ENCODE measurements around the gene MMP20. TPM values are rescaled to one million over a fixed set of nuclear protein-coding genes. Genes with fewer than 3 reads are reported as not detected.

MMP20 gene
- total RNA-seq, 4 donors from 2014 or later = not detected

DNA sequence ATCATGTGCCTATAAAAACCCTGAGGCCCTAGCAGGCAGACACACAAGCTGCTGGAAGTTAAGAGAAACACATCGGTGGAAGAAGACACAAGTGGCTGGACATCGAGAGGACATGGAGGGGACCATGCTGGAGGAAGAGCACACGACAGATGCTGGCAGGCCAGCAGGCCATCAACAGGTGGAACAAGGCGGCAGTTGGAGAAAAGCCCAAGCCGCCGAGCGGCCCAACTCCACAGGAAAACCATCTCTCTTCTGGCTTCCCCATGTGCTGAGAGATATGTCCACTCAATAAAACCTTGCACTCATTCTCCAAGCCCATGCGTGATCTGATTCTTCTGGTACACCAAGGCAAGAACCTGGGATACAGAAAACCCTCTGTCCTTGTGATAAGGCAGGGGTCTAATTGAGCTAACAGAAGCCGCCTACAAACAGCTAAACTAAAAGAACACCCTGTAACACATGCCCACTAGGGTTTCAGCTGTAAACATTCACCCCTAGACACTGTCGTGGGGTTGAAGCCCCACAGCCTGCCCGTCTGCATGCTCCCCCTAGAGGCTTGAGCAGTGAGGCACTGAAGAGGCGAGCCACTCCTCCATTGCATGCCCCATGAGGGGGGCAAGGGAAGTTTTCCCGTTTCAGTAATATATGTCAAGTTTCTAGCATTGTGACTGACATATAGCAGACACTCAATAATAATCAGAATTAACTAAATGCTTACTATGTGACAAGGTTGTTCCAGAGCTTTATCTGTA is 39.0 kb upstream of the MMP20 start:
- TF ChIP-seq POLR2AphosphoS5 (IDR thresholded peaks at IDR 0.05) (no peak), CTCF (IDR thresholded peaks at IDR 0.05) (peak in 1 of 5 experiments; percentile 8)
- Histone ChIP-seq H3K4me3 (no peak overlapping the region), H3K27me3 (no peaks in the 10 kb centered on the region), H3K36me3 (no peaks in the 10 kb centered on the region), H3K27ac (no peak overlapping the region), H3K4me1 (no peaks in the 10 kb centered on the region), H3K9me3 (no peaks in the 10 kb centered on the region)
- 80 to 82% methylated on average over 2 to 13 of the region's 13 CpGs for WGBS, 2 donors (ENCODE audit: low coverage in 1 of 2)
- in situ Hi-C loops (cut with MboI; ENCODE audit: low pct_ligation_motif_present in 1 of 4, low pct_unique_long_range_greater_than_20kb in 1 of 4, low sequenced_read_pairs in 3 of 4) = loop anchor here in 1 of 4 donors (25.0 kb wide), 1 partner anchor 327 kb away; the partner anchor contains the start of gene BIRC2
- intact Hi-C loops (cut with DNase I; ENCODE audit: low total_unique reads) = loop anchor here (2.0 to 10.0 kb wide), 2 partner anchors 319 to 379 kb away; no protein-coding TSS in a partner anchor
- no peak for DNase-seq

- DNase-seq = no peak
- intact Hi-C loops (cut with DNase I; ENCODE audit: low total_unique reads) (loop anchor here (10.0 kb wide), 1 partner anchor 378 kb away; no protein-coding TSS in a partner anchor), in situ Hi-C loops (cut with MboI; ENCODE audit: low pct_ligation_motif_present in 1 of 4, low pct_unique_long_range_greater_than_20kb in 1 of 4, low sequenced_read_pairs in 3 of 4) (loop anchor here in 1 of 4 donors (25.0 kb wide), 1 partner anchor 325 kb away; the partner anchor contains the start of gene BIRC2)
- no peaks in the 10 kb centered on the region for H3K27me3 ChIP-seq
- TF ChIP-seq POLR2A (IDR thresholded peaks at IDR 0.05) = no peak
- no peak for TF ChIP-seq CTCF (IDR thresholded peaks at IDR 0.05)
- no peak for TF ChIP-seq POLR2AphosphoS5 (IDR thresholded peaks at IDR 0.05)
- TF ChIP-seq EP300 (IDR thresholded peaks at IDR 0.05; ENCODE audit: low read depth) = no peak
- H3K4me3 ChIP-seq = no peak overlapping the region
- no peak overlapping the region for H3K27ac ChIP-seq
- H3K36me3 ChIP-seq = no peaks in the 10 kb centered on the region
- H3K9me3 ChIP-seq = no peaks in the 10 kb centered on the region
- H3K4me1 ChIP-seq = no peaks in the 10 kb centered on the region
Measured at GRCh38 chr11:102662607-102663006, 37.5 kb upstream of the MMP20 start.

- no peak for DNase-seq
- Histone ChIP-seq H3K36me3 (no peaks in the 10 kb centered on the region), H3K4me3 (no peak overlapping the region), H3K9me3 (no peaks in the 10 kb centered on the region), H3K27me3 (no peaks in the 10 kb centered on the region), H3K4me1 (no peaks in the 10 kb centered on the region), H3K27ac (no peak overlapping the region)
- no peak for TF ChIP-seq POLR2AphosphoS5 (IDR thresholded peaks at IDR 0.05)
- no peak for TF ChIP-seq POLR2A (IDR thresholded peaks at IDR 0.05)
- no peak for TF ChIP-seq CTCF (IDR thresholded peaks at IDR 0.05)
- TF ChIP-seq EP300 (IDR thresholded peaks at IDR 0.05; ENCODE audit: low read depth) = no peak
- intact Hi-C loops (cut with DNase I; ENCODE audit: low total_unique reads) (loop anchor here (10.0 kb wide), 1 partner anchor 376 kb away; no protein-coding TSS in a partner anchor), in situ Hi-C loops (cut with MboI; ENCODE audit: low pct_ligation_motif_present in 1 of 4, low pct_unique_long_range_greater_than_20kb in 1 of 4, low sequenced_read_pairs in 3 of 4) (loop anchor here in 1 of 4 donors (25.0 kb wide), 1 partner anchor 324 kb away; the partner anchor contains the start of gene BIRC2)
- WGBS, 2 donors (ENCODE audit: low coverage in 1 of 2) = 86 to 93% methylated on average over 4 of the region's 4 CpGs
Measured at GRCh38 chr11:102661040-102661439, 35.9 kb upstream of the MMP20 start.

GRCh38 chr11:102656528-102656927 is 31.4 kb upstream of the MMP20 start:
- WGBS, 2 donors (ENCODE audit: low coverage in 1 of 2) = 71 to 100% methylated on average over 1 of the region's 1 CpG
- no peak for DNase-seq

More at GRCh38 chr11:102656528-102656927, 31.4 kb upstream of the MMP20 start:
- Histone ChIP-seq H3K4me1 (no peaks in the 10 kb centered on the region), H3K4me3 (no peak overlapping the region), H3K27ac (no peak overlapping the region), H3K9me3 (no peaks in the 10 kb centered on the region), H3K27me3 (no peaks in the 10 kb centered on the region), H3K36me3 (no peaks in the 10 kb centered on the region)
- in situ Hi-C loops (cut with MboI; ENCODE audit: low pct_ligation_motif_present in 1 of 4, low pct_unique_long_range_greater_than_20kb in 1 of 4, low sequenced_read_pairs in 3 of 4) (loop anchor here in 1 of 4 donors (25.0 kb wide), 1 partner anchor 319 kb away; the partner anchor contains the start of gene BIRC2), intact Hi-C loops (cut with DNase I; ENCODE audit: low total_unique reads) (no loop called here)
- TF ChIP-seq POLR2AphosphoS5 (IDR thresholded peaks at IDR 0.05) (no peak), POLR2A (IDR thresholded peaks at IDR 0.05) (no peak)
